ENCODE measurements around the gene NOC3L.
"Not testable (repeated sequence)": the region's sequence is repeated elsewhere in the genome, so short reads cannot be mapped to it uniquely, and the experiment has no call there.

NOC3L gene

DNA sequence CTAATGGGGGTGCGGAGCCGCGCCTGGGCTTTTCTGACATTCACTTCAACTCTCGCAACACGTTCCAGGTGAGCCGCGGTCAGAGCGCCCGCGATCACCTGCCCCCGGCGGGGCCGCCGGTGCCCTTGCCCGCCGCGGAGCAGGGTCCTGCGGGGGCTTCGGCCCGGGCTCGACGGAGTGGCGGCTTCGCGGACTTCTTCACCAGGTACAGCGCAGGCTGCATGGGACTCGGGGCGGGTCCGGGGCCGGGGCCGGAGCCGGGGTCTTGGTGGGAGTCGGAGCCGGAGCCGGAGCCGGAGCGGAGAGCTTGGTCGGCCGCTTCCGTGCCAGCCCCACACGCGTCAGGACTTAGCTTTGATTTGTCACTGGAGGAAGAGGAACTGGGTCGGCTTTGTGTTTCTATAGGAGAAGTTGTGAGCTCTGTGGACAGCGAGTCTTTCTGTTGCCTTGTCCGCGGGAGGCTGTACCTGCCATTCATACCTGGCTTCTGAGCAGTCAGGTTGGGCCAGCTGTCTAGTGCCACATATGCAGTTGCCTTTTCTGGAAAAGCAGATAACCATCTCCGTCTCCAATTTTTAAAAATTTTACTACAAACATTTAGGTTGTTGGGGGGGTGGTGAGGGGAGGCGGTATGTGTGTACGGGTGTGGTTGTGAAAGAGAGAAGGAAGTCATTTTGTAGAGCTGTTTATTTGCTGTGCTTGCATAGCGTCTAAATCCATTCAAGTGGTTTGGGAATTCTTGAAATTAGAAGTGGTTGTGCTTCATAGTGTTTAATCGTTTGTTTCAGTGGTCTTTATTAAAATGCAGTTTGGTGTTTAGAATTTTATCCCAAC is 40.9 kb upstream of the NOC3L start:
- TF ChIP-seq, protein P1, sequence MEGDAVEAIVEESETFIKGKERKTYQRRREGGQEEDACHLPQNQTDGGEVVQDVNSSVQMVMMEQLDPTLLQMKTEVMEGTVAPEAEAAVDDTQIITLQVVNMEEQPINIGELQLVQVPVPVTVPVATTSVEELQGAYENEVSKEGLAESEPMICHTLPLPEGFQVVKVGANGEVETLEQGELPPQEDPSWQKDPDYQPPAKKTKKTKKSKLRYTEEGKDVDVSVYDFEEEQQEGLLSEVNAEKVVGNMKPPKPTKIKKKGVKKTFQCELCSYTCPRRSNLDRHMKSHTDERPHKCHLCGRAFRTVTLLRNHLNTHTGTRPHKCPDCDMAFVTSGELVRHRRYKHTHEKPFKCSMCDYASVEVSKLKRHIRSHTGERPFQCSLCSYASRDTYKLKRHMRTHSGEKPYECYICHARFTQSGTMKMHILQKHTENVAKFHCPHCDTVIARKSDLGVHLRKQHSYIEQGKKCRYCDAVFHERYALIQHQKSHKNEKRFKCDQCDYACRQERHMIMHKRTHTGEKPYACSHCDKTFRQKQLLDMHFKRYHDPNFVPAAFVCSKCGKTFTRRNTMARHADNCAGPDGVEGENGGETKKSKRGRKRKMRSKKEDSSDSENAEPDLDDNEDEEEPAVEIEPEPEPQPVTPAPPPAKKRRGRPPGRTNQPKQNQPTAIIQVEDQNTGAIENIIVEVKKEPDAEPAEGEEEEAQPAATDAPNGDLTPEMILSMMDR (conservative IDR thresholded peaks at IDR 0.05; ENCODE audit: control insufficient read depth, insufficient read depth, low read depth, low read length): no peak
- DNase-seq (ENCODE audit: low read depth): peak; percentile 66
- H3K4me3 ChIP-seq (ENCODE audit: control insufficient read depth, low read depth, low read length): peak overlapping the region; percentile 72

DNA sequence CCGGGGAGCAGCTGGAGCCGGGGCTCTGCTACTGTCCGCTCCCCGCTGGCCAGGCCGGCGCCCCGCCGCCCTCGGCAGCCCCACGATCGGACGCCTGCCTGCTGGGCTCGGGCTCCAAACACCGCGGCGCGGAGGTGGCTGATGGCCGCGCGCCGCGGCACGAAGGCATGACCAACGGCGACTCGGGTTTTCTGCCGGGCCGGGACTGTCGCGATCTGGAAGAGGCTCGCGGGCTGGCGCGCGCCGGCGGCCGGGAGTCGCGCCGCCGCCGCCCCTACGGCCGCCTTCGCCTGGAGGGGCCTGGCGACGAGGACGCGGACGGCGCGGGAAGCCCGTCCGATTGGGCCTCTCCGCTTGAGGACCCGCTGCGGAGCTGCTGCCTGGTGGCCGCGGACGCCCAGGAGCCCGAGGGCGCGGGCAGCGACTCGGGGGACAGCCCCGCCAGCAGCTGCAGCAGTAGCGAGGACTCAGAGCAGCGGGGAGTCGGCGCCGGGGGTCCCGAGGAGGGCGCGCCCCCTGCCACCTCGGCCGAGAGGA is 40.2 kb upstream of the NOC3L start:
- peak overlapping the region; percentile 72 for H3K4me3 ChIP-seq (ENCODE audit: control insufficient read depth, low read depth, low read length)
- DNase-seq (ENCODE audit: low read depth): no peak
- TF ChIP-seq, protein P1 (conservative IDR thresholded peaks at IDR 0.05; ENCODE audit: control insufficient read depth, insufficient read depth, low read depth, low read length): no peak

DNA sequence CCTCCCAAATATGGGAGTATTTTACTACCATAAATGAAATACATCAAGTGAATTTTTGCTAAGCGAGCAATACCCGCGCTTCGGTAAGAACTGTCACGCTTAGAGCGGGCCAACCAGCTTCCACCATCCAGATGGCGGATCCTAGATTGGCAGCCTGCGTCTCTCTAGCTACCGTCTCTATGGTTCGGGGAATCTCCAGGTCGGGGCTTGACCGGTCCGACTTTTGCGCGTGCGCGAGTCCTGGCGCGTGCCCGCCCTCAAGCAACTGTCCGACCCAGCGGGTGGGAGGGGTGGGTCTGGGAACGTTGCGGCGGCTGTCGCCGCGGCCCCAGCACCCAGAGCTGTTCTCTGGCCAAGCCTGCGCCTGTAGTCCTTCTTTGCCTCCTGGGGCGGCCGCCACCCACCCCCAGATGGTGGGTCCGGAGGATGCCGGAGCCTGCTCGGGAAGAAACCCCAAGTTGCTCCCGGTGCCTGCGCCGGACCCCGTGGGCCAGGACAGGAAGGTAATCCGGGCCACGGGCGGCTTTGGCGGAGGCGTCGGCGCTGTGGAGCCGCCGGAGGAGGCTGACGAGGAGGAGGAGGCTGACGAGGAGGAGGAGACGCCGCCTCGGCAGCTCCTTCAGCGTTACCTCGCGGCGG is 39.6 kb upstream of the NOC3L start, which contains the start of gene TBC1D12:
Gene TBC1D12, plus strand, starts transcription at position 338 of the 639 bp plus-strand sequence. Its CDS starts 73 bp downstream, at position 411.
- peak within 1 kb of the TSS; percentile 72 for H3K4me3 ChIP-seq (ENCODE audit: control insufficient read depth, low read depth, low read length)
- TF ChIP-seq, protein P1 (conservative IDR thresholded peaks at IDR 0.05; ENCODE audit: control insufficient read depth, insufficient read depth, low read depth, low read length): no peak
- DNase-seq (ENCODE audit: low read depth): peak; percentile 97

DNA sequence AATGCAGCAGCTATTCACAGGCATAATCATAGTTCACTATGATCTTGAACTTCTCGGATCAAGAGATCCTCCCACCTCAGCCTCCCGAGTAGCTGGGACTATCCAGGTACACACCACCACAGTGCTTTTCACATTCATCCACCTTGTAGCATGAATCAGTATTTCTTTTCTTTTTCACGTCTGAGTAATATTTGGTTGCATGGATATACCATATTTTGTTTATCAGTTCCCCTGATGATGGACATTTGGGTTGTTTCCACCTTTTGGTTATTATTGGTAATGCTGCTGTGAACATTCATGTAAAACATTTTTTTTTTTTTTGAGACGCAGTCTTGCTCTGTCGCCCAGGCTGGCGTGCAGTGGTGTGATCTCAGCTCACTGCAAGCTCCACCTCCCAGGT is 36.0 kb upstream of the NOC3L start:
- TF ChIP-seq, protein P1 (conservative IDR thresholded peaks at IDR 0.05; ENCODE audit: control insufficient read depth, insufficient read depth, low read depth, low read length): no peak
- no peak overlapping the region for H3K4me3 ChIP-seq (ENCODE audit: control insufficient read depth, low read depth, low read length)
- no peak for DNase-seq (ENCODE audit: low read depth)

DNA sequence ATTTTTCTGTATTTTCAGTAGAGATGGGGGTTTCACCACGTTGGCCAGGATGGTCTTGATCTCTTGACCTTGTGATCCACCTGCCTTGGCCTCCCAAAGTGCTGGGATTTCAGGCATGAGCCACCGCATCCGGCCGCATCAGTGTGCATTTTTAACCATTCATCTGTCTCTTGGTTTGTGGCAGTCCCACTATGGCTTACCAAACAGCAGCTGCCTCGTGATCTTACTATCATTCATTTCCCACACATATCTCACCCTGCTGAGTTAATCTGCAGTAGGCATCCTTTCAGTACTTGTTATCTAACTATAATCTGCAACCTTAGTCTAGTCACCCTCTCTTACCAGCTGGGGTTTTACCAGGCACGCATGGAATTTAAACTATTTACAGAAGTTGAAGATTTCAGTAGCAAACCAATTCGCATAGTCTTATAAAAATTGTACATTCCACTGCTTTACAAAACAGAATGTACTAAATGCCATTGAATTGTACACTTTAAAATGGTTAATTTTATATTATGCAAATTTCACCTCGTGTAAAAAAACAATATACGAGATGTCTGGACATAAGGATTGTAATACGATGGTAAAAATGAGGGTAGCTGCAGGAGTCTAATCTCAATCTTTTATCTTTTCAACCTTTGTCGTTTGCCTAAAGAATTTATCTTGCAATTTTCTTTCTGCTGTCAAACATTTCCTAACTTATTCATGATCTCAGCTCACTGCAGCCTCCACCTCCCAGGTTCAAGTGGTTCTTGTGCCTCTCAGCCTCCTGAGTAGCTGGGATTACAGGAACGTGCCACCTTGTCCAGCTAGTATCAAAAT is 35.0 kb upstream of the NOC3L start:
- DNase-seq (ENCODE audit: low read depth): no peak
- TF ChIP-seq, protein P1 (conservative IDR thresholded peaks at IDR 0.05; ENCODE audit: control insufficient read depth, insufficient read depth, low read depth, low read length): no peak
- H3K4me3 ChIP-seq (ENCODE audit: control insufficient read depth, low read depth, low read length): no peak overlapping the region

DNA sequence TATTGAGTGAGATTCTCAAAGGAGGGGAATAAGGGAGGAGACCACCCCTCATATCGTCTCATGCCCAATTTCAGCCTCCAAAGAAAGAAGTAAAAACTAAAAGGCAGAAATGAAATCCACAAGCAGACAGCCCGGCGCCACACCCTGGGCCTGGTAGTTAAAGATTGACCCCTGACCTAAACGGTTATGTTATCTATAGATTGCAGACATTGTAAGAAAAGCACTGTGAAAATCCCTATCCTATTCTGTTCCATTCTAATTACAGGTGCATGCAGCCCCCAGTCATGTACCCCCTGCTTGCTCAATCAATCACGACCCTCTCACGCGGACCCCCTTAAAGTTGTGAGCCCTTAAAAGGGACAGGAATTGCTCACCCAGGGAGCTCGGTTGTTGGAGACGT is 29.4 kb upstream of the NOC3L start:
- H3K4me3 ChIP-seq (ENCODE audit: control insufficient read depth, low read depth, low read length); DNase-seq (ENCODE audit: low read depth): not testable (repeated sequence)

DNA sequence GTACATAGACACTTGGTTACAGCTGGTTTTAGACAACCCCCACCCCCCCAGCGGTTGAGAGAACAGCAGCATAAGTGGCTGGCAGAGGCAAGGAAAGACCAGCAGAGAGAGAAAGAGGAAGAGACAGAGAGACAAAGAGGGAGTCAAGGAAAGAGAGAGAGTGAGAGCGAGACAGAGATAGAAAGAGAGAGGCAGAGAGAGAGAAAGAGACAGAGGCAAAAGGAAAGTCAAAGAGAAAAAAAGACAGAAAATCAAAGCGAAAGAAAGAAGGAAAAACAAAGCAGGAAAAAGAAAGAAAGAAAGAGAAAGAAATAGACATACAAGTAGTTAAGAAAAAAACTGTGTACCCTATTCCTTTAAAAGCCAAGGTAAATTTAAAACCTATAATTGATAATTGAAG is 23.0 kb upstream of the NOC3L start:
- not testable (repeated sequence) for H3K4me3 ChIP-seq (ENCODE audit: control insufficient read depth, low read depth, low read length); DNase-seq (ENCODE audit: low read depth)
